CD4-positive, CD25-positive, alpha-beta regulatory T cell (primary cell): ENCODE measurements around the gene JDP2. TPM values are rescaled to one million over a fixed set of nuclear protein-coding genes. Genes with fewer than 3 reads are reported as not detected.

Source experiments
- ATAC-seq, 2 donors: fragments of 150-1000 bp; cut with Tn5 transposase; one replicate each; pipeline ENCODE4 v1.10.0; 2021; ENCODE audit warnings: low read depth in 2 of 2, moderate number of reproducible peaks in 2 of 2, moderate library complexity in 1 of 2
- DNase-seq, 3 donors: peaks; one replicate each; pipeline versions ENCODE4 v3.0.0 to v3.0.0-alpha.2; 2012 to 2022; ENCODE audit warnings: mixed read lengths in 1 of 3
- H3K27ac ChIP-seq: one replicate; pipeline ENCODE4 v1.7.0; 2013; ENCODE audit warnings: mild to moderate bottlenecking, low read length; ENCODE audit not compliant: insufficient read depth, poor library complexity, severe bottlenecking
- H3K27me3 ChIP-seq: one replicate; pipeline ENCODE4 v1.7.0; 2013; ENCODE audit warnings: low read length; ENCODE audit not compliant: control insufficient read depth, insufficient read depth
- H3K36me3 ChIP-seq: one replicate; pipeline ENCODE4 v1.7.0; 2013; ENCODE audit warnings: mild to moderate bottlenecking, low read length, moderate library complexity; ENCODE audit not compliant: control insufficient read depth, insufficient read depth
- H3K4me1 ChIP-seq: 2 replicates; pipeline ENCODE4 v1.7.0; 2013; ENCODE audit warnings: mild to moderate bottlenecking, low read length; ENCODE audit not compliant: insufficient read depth, control insufficient read depth, poor library complexity, severe bottlenecking
- H3K4me3 ChIP-seq: one replicate; pipeline ENCODE4 v1.7.0; 2013; ENCODE audit warnings: low read depth, mild to moderate bottlenecking, low read length, moderate library complexity
- H3K9me3 ChIP-seq, 2 experiments: 1 replicate in 1 of 2; 2 replicates in 1 of 2; pipeline ENCODE4 v1.7.0; 2013; ENCODE audit warnings: low read length in 2 of 2, mild to moderate bottlenecking in 1 of 2, moderate library complexity in 1 of 2; ENCODE audit not compliant: control insufficient read depth in 2 of 2
- H3K27ac Mint-ChIP-seq, 3 donors: one replicate each; pipeline ENCODE4 v1.8.0; 2020 to 2022; ENCODE audit warnings: mild to moderate bottlenecking in 3 of 3, mixed read lengths in 3 of 3, moderate library complexity in 2 of 3
- H3K27me3 Mint-ChIP-seq: one replicate; pipeline ENCODE4 v1.8.0; 2022; ENCODE audit warnings: mild to moderate bottlenecking, mixed read lengths
- H3K36me3 Mint-ChIP-seq: one replicate; pipeline ENCODE4 v1.8.0; 2020; ENCODE audit warnings: mixed read lengths
- H3K4me1 Mint-ChIP-seq, 4 donors: one replicate each; pipeline ENCODE4 v1.8.0; 2020 to 2022; ENCODE audit warnings: mixed read lengths in 4 of 4, mild to moderate bottlenecking in 1 of 4
- H3K4me3 Mint-ChIP-seq, 4 donors: one replicate each; pipeline ENCODE4 v1.8.0; 2020 to 2022; ENCODE audit warnings: mild to moderate bottlenecking in 4 of 4, mixed read lengths in 4 of 4, moderate library complexity in 3 of 4
- H3K9me3 Mint-ChIP-seq, 7 donors: one replicate each; pipeline ENCODE4 v1.8.0; 2020 to 2022; ENCODE audit warnings: mixed read lengths in 7 of 7, mild to moderate bottlenecking in 3 of 7, moderate library complexity in 2 of 7
- polyA plus RNA-seq, 4 donors: library from polyadenylated mRNA; unstranded; fragments of 300-500 nt; fragmentation: Illumina TruSeq; gene quantifications; one replicate each; pipeline ENCODE4 v1.2.3, GENCODE V29; 2021
- total RNA-seq: library from RNA; stranded (reverse); gene quantifications from one replicate; pipeline ENCODE4 v1.2.3, GENCODE V29; 2022

The JDP2 gene
- total and polyA plus RNA-seq, 5 donors from 2014 or later: 0.62 to 0.79 TPM; not detected in 3

DNA sequence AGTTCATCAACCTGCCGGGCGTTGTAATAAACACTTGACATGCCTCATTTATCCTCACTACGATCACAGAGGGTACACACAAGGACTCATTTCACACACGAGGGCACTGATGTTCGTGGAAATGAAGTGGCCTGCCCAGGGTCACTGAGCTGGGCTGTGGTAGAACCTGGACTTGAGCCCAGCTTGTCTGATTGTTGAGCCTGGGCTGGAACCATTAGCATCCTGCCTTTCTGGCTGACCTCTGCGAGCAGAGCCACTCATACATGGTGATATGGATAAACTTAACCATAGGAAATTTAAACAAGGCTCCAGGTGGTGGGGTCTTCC is 16.6 kb upstream of the JDP2 start:
- Mint-ChIP-seq H3K4me1 (no peaks in the 10 kb centered on the region), H3K27me3 (peaks cover 9% of the 10 kb centered on the region)
- H3K27me3 ChIP-seq: no peaks in the 10 kb centered on the region

DNA sequence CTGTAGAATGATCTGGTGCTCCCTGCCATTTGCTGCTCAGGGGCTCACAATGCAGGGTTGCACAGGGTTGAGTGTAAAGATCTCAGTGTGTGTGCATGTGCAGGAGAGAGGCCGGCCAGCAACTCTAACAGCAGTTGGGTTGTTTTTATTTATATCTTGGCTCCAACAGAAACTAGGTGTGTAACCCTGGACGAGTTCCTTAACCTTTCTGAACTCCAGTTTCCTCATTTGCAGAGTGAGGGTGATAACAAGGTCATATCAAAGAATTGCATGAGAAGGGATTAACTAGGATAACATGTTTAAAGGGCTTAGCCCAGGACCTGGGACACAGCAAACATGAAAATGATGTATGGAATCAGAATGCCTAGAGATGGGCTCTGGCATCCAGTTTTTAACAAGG is 14.8 kb upstream of the JDP2 start:
- Mint-ChIP-seq H3K27me3 (peaks cover 2% of the 10 kb centered on the region), H3K27ac (no peak overlapping the region), H3K36me3 (no peaks in the 10 kb centered on the region), H3K4me1 (no peaks in the 10 kb centered on the region), H3K4me3 (no peak overlapping the region), H3K9me3 (peaks cover 0 to 4% (median 0%) of the 10 kb centered on the region in 7 donors)
- H3K4me1 ChIP-seq: no peaks in the 10 kb centered on the region
- H3K27ac ChIP-seq: no peak overlapping the region
- ATAC-seq: no peak
- H3K27me3 ChIP-seq: no peaks in the 10 kb centered on the region
- no peaks in the 10 kb centered on the region for H3K9me3 ChIP-seq
- no peak for DNase-seq
- no peak overlapping the region for H3K4me3 ChIP-seq
- H3K36me3 ChIP-seq: no peaks in the 10 kb centered on the region

More for the DNA sequence above, 16.6 kb upstream of the JDP2 start:
- Mint-ChIP-seq H3K27ac (no peak overlapping the region), H3K36me3 (no peaks in the 10 kb centered on the region), H3K9me3 (peaks cover 0 to 4% (median 0%) of the 10 kb centered on the region in 7 donors), H3K4me3 (no peak overlapping the region)
- Histone ChIP-seq H3K4me3 (no peak overlapping the region), H3K9me3 (no peaks in the 10 kb centered on the region), H3K27ac (no peak overlapping the region), H3K36me3 (no peaks in the 10 kb centered on the region), H3K4me1 (no peaks in the 10 kb centered on the region)
- DNase-seq: no peak
- no peak for ATAC-seq

DNA sequence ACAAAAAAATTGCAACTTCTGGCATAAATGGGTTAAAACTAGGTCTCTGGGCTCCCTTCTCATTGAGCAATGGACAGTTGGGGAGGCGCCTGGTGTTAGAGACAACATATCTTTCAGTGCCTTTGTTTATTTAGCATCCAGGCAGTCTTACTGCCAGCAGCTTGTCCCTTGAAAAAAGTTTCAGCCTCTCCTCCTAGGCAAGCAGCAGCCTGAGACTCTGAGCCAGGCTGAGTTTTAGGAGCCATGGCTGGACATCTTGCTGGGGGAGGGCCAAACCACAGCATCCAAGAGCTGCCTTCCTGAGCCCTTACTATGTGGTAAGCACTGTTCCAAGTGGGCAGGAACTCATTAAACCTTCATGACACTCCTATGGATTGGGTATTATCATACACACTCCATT is 10.1 kb upstream of the JDP2 start:
- no peak overlapping the region for H3K27ac Mint-ChIP-seq
- H3K4me3 ChIP-seq: no peak overlapping the region
- H3K36me3 ChIP-seq: no peaks in the 10 kb centered on the region
- H3K27me3 ChIP-seq: no peaks in the 10 kb centered on the region
- peaks cover 2% of the 10 kb centered on the region for H3K27me3 Mint-ChIP-seq
- DNase-seq: no peak
- H3K36me3 Mint-ChIP-seq: no peaks in the 10 kb centered on the region
- no peaks in the 10 kb centered on the region for H3K9me3 Mint-ChIP-seq
- H3K4me3 Mint-ChIP-seq: no peak overlapping the region
- no peak overlapping the region for H3K27ac ChIP-seq
- H3K4me1 ChIP-seq: no peaks in the 10 kb centered on the region
- H3K4me1 Mint-ChIP-seq: peaks cover 0 to 9% (median 3%) of the 10 kb centered on the region in 4 donors
- no peak for ATAC-seq
- H3K9me3 ChIP-seq: no peaks in the 10 kb centered on the region

DNA sequence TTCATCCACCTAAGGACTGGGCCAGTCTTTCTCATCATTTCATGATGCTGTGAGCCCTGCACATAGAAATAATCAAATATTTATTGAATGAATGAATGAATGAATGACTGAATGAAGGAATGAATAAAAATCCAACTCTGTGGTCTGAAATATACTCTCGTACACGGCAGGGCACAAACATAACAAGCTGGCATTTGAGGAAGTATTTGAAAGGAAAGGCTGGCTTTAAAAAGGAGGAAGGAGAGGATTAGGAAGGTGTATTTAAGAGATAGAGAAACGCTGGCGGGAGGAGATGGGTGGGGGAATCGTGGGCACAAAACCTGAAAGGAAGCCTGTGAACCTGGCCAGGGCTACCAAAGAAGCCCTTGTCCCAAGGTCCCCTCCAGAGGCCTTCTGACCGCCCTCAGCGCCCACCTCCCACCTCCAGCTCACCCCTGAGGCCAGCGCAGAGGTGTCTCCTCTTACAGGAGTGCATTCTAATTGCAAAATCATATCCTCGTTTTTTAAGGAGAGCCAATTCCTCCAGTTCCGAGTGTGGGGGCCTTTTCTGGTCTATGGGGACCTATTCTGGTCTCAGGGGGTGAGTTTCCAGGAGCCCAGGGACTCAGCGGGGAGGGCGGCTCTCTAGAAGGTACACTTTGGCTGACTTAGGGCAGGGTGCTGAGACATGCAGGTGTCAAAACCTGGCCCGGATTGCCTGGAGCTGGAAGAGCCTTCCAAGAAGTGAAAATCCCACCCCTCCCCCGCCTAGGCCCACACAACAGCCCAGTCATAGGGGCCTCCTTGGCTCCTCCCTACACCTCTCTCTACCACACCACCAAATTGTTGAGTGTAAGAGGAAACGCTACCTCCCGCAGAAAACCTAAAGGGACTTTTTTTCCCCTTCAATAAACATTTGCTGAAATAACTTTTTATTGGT is 8.7 kb upstream of the JDP2 start:
- H3K4me1 ChIP-seq: no peaks in the 10 kb centered on the region
- no peaks in the 10 kb centered on the region for H3K36me3 ChIP-seq
- peaks cover 2% of the 10 kb centered on the region for H3K27me3 ChIP-seq
- no peaks in the 10 kb centered on the region for H3K9me3 ChIP-seq
- H3K27ac ChIP-seq: no peak overlapping the region
- no peaks in the 10 kb centered on the region for H3K9me3 Mint-ChIP-seq
- H3K4me1 Mint-ChIP-seq: peaks cover 0 to 9% (median 3%) of the 10 kb centered on the region in 4 donors
- H3K4me3 Mint-ChIP-seq: no peak overlapping the region
- H3K27me3 Mint-ChIP-seq: peaks cover 8% of the 10 kb centered on the region
- peak in 1 of 2 donors; percentile 37 for ATAC-seq
- H3K4me3 ChIP-seq: no peak overlapping the region
- DNase-seq: peak in 1 of 3 donors; percentile 79
- no peak overlapping the region for H3K27ac Mint-ChIP-seq
- H3K36me3 Mint-ChIP-seq: no peaks in the 10 kb centered on the region

DNA sequence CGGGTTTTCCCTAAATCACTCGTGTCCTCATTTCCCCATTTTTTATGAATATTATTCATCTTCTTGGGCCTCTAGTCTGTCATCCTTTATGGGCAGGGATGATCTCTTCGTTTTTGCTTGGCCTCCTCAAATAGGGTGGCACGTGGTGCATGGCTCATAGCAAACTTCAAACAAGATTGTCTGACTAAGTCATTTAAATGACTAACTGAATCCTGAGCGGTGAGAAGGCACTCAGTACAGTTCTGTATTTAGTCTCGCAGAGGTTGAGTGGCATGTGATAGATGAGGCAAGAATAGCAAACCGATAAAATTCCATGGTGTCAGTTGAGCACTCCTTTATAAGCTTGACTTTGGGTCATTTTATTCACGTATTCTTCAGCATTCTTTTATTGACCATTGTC is 5.7 kb upstream of the JDP2 start:
- ATAC-seq: no peak
- Mint-ChIP-seq H3K9me3 (peaks cover 0 to 4% (median 2%) of the 10 kb centered on the region in 7 donors), H3K27me3 (peaks cover 30% of the 10 kb centered on the region), H3K36me3 (no peaks in the 10 kb centered on the region), H3K4me3 (no peak overlapping the region), H3K27ac (no peak overlapping the region), H3K4me1 (peaks cover 0 to 20% (median 11%) of the 10 kb centered on the region in 4 donors)
- Histone ChIP-seq H3K36me3 (no peaks in the 10 kb centered on the region), H3K9me3 (peaks cover 0 to 2% of the 10 kb centered on the region in 2 experiments), H3K27ac (no peak overlapping the region), H3K4me1 (peaks cover 4% of the 10 kb centered on the region), H3K27me3 (peaks cover 10% of the 10 kb centered on the region), H3K4me3 (no peak overlapping the region)
- no peak for DNase-seq

GRCh38 chr14:75424496-75424895 is 3.3 kb upstream of the JDP2 start:
- Histone ChIP-seq H3K9me3 (peaks cover 0 to 2% of the 10 kb centered on the region in 2 experiments), H3K27me3 (peaks cover 14% of the 10 kb centered on the region), H3K36me3 (no peaks in the 10 kb centered on the region), H3K4me1 (peaks cover 13% of the 10 kb centered on the region), H3K4me3 (no peak overlapping the region), H3K27ac (no peak overlapping the region)
- H3K4me3 Mint-ChIP-seq: peak overlapping the region in 1 of 4 donors; percentile 71
- H3K27me3 Mint-ChIP-seq: peaks cover 40% of the 10 kb centered on the region
- no peaks in the 10 kb centered on the region for H3K36me3 Mint-ChIP-seq
- no peak overlapping the region for H3K27ac Mint-ChIP-seq
- DNase-seq (no peak), ATAC-seq (no peak)
- peaks cover 0 to 20% (median 9%) of the 10 kb centered on the region in 4 donors for H3K4me1 Mint-ChIP-seq
- peaks cover 0 to 4% (median 2%) of the 10 kb centered on the region in 7 donors for H3K9me3 Mint-ChIP-seq

DNA sequence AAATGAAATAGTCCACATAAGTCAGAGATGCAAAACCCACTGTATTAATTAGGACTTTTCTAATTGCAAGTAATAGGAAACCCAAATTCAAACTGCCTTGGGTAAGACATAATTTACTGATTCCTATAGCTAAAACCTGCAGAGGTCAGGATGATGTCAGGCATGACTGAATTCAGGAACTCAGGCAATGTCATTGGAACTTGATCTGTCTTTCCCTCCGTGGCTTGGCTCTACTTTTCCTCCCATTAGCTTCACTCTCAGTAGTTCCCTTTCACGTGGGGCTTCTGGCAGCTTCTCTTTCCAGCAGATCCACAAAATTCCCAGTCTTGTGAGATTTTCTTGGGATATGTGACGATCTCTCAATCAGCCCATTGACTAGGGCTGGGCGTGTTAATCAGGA is 2.4 kb upstream of the JDP2 start:
- Mint-ChIP-seq H3K27me3 (peaks cover 49% of the 10 kb centered on the region), H3K4me1 (peaks cover 0 to 14% (median 7%) of the 10 kb centered on the region in 4 donors), H3K4me3 (no peak overlapping the region), H3K9me3 (peaks cover 0 to 4% (median 2%) of the 10 kb centered on the region in 7 donors), H3K36me3 (no peaks in the 10 kb centered on the region), H3K27ac (no peak overlapping the region)
- no peaks in the 10 kb centered on the region for H3K36me3 ChIP-seq
- peaks cover 13% of the 10 kb centered on the region for H3K4me1 ChIP-seq
- no peak overlapping the region for H3K4me3 ChIP-seq
- H3K9me3 ChIP-seq: peaks cover 0 to 2% of the 10 kb centered on the region in 2 experiments
- ATAC-seq: no peak
- H3K27ac ChIP-seq: no peak overlapping the region
- DNase-seq: no peak
- H3K27me3 ChIP-seq: peaks cover 16% of the 10 kb centered on the region
